Hepatic stellate cell (primary cell): Measurements from ENCODE around the gene RALGPS2.
A peak's percentile ranks its signal among the peaks of the same experiment; 100 is the strongest.
"Not testable (repeated sequence)": the region's sequence is repeated elsewhere in the genome, so short reads cannot be mapped to it uniquely, and the experiment has no call there.

Experiments
- DNase-seq: peaks from one replicate; pipeline ENCODE4 v3.0.0; 2011; ENCODE audit warnings: low spot score

The RALGPS2 gene

GRCh38 chr1:178781533-178782330, 56.7 kb downstream of the RALGPS2 start:
- no peak for DNase-seq

GRCh38 chr1:178784131-178784536, 59.1 kb downstream of the RALGPS2 start:
- no peak for DNase-seq

- DNase-seq = no peak
Observed at GRCh38 chr1:178792394-178792793, 67.3 kb downstream of the RALGPS2 start.

GRCh38 chr1:178796013-178796412, 71.0 kb downstream of the RALGPS2 start:
- no peak for DNase-seq

GRCh38 chr1:178797590-178797989, 72.5 kb downstream of the RALGPS2 start:
- no peak for DNase-seq

- DNase-seq = no peak
Observed at GRCh38 chr1:178798232-178798861, 73.3 kb downstream of the RALGPS2 start.

GRCh38 chr1:178802873-178803272, 77.8 kb downstream of the RALGPS2 start:
- DNase-seq = no peak

GRCh38 chr1:178806665-178807300, 81.7 kb downstream of the RALGPS2 start:
- DNase-seq = no peak

- no peak for DNase-seq
Observed at GRCh38 chr1:178808529-178808928, 83.5 kb downstream of the RALGPS2 start.

- no peak for DNase-seq
Observed at GRCh38 chr1:178810585-178810984, 85.5 kb downstream of the RALGPS2 start.

- peak; percentile 2 for DNase-seq
Observed at GRCh38 chr1:178818416-178818815, 93.4 kb downstream of the RALGPS2 start.

- DNase-seq = no peak
Observed at GRCh38 chr1:178819123-178819522, 94.1 kb downstream of the RALGPS2 start.

- DNase-seq = no peak
Observed at GRCh38 chr1:178821134-178821866, 96.3 kb downstream of the RALGPS2 start.

GRCh38 chr1:178825167-178825566, 100.1 kb downstream of the RALGPS2 start:
- no peak for DNase-seq

- DNase-seq = no peak
Observed at GRCh38 chr1:178844436-178844835, 119.4 kb downstream of the RALGPS2 start.

- DNase-seq = no peak
Observed at GRCh38 chr1:178846306-178846705, 121.3 kb downstream of the RALGPS2 start.

- no peak for DNase-seq
Observed at GRCh38 chr1:178847396-178847849, 122.4 kb downstream of the RALGPS2 start.

GRCh38 chr1:178847919-178848318, 122.9 kb downstream of the RALGPS2 start:
- not testable (repeated sequence) for DNase-seq

GRCh38 chr1:178849918-178850317, 124.9 kb downstream of the RALGPS2 start:
- no peak for DNase-seq

GRCh38 chr1:178857126-178857525, 132.1 kb downstream of the RALGPS2 start:
- DNase-seq = no peak

GRCh38 chr1:178862416-178862815, 137.4 kb downstream of the RALGPS2 start:
- no peak for DNase-seq

- DNase-seq = no peak
Observed at GRCh38 chr1:178862864-178863263, 137.8 kb downstream of the RALGPS2 start.
